MM.1S (cell line): ENCODE results near the gene GPA33.

ENCODE experiments used
- DNase-seq: peaks from one replicate; pipeline ENCODE4 v3.0.0-alpha.2; 2015
- H2AFZ ChIP-seq: fragments of 300-600 bp; sonication (generic); 2 replicates; pipeline ENCODE4 v1.6.0; 2016; ENCODE audit warnings: antibody characterized with exemption, low read length
- H3F3A ChIP-seq: fragments of 300-600 bp; sonication (generic); 2 replicates; pipeline ENCODE4 v1.6.1; 2016; ENCODE audit warnings: mild to moderate bottlenecking, antibody characterized with exemption, low read length, moderate library complexity, mixed read lengths; ENCODE audit not compliant: insufficient read depth
- H3K27ac ChIP-seq: fragments of 300-600 bp; sonication (generic); 2 replicates; pipeline ENCODE4 v1.5.1; 2016; ENCODE audit warnings: mild to moderate bottlenecking, low read length
- H3K27me3 ChIP-seq: fragments of 300-600 bp; sonication (generic); replicated peaks from 2 replicates; pipeline ENCODE4 v1.6.0; 2016; ENCODE audit warnings: low read length; ENCODE audit not compliant: insufficient read depth
- H3K36me3 ChIP-seq: fragments of 300-600 bp; sonication (generic); replicated peaks from 2 replicates; pipeline ENCODE4 v1.6.1; 2016; ENCODE audit warnings: mild to moderate bottlenecking, low read length, mixed read lengths; ENCODE audit not compliant: insufficient read depth
- H3K4me1 ChIP-seq: fragments of 300-600 bp; sonication (generic); 2 replicates; pipeline ENCODE4 v1.6.1; 2016; ENCODE audit warnings: low read length, mixed read lengths
- H3K4me2 ChIP-seq: fragments of 300-600 bp; sonication (generic); 2 replicates; pipeline ENCODE4 v1.6.0; 2016; ENCODE audit warnings: low read depth, low read length
- H3K4me3 ChIP-seq: fragments of 300-600 bp; sonication (generic); 2 replicates; pipeline ENCODE4 v1.5.1; 2016; ENCODE audit warnings: low read length, mixed read lengths
- H3K79me2 ChIP-seq: fragments of 300-600 bp; sonication (generic); 2 replicates; pipeline ENCODE4 v1.6.1; 2016; ENCODE audit warnings: mixed run types, low read length, mixed read lengths
- H3K9ac ChIP-seq: fragments of 300-600 bp; sonication (generic); 2 replicates; pipeline ENCODE4 v1.6.1; 2016; ENCODE audit warnings: low read length, mixed read lengths
- H3K9me2 ChIP-seq: fragments of 300-600 bp; sonication (generic); replicated peaks from 2 replicates; pipeline ENCODE4 v1.6.1; 2016; ENCODE audit warnings: mild to moderate bottlenecking, low read length, mixed read lengths; ENCODE audit not compliant: insufficient read depth
- H3K9me3 ChIP-seq: fragments of 300-600 bp; sonication (generic); replicated peaks from 2 replicates; pipeline ENCODE4 v1.6.1; 2016; ENCODE audit warnings: mild to moderate bottlenecking, low read length, mixed read lengths; ENCODE audit not compliant: insufficient read depth
- H4K20me1 ChIP-seq: fragments of 300-600 bp; sonication (generic); 2 replicates; pipeline ENCODE4 v1.6.1; 2016; ENCODE audit warnings: mild to moderate bottlenecking, low read length, moderate library complexity, mixed read lengths; ENCODE audit not compliant: insufficient read depth
- CTCF ChIP-seq: fragments of 300-600 bp; sonication (generic); IDR thresholded peaks from 2 replicates; pipeline ENCODE4 v1.5.1; 2016; ENCODE audit warnings: antibody characterized with exemption, low read length, mixed read lengths
- EZH2 ChIP-seq: fragments of 300-600 bp; sonication (generic); optimal IDR thresholded peaks from 2 replicates; pipeline ENCODE3; 2017; ENCODE audit warnings: low read depth, mild to moderate bottlenecking, antibody characterized with exemption, low read length, mixed read lengths
- EZH2phosphoT487 ChIP-seq: fragments of 300-600 bp; sonication (generic); IDR thresholded peaks from 2 replicates; pipeline ENCODE4 v1.6.1; 2018; ENCODE audit warnings: antibody characterized with exemption, low read length

Gene GPA33

GRCh38 chr1:167064621-167065020 lies 25.6 kb downstream of the GPA33 start:
- Histone ChIP-seq H3K9ac (no peak overlapping the region), H3K4me3 (no peak overlapping the region), H3K27ac (no peak overlapping the region), H3K36me3 (no peaks in the 10 kb centered on the region), H3K9me3 (no peaks in the 10 kb centered on the region), H3K4me1 (no peaks in the 10 kb centered on the region; the same call in 1 of the 2 replicates), H4K20me1 (no peaks in the 10 kb centered on the region), H3K9me2 (no peaks in the 10 kb centered on the region), H2AFZ (no peak overlapping the region), H3K27me3 (no peaks in the 10 kb centered on the region), H3F3A (no peaks in the 10 kb centered on the region), H3K4me2 (no peak overlapping the region), H3K79me2 (no peaks in the 10 kb centered on the region)
- no peak for TF ChIP-seq CTCF
- no peak for TF ChIP-seq EZH2
- DNase-seq, result no peak

GRCh38 chr1:167061073-167061464 lies 29.1 kb downstream of the GPA33 start:
- Histone ChIP-seq H3K36me3 (no peaks in the 10 kb centered on the region), H3K9ac (no peak overlapping the region), H3K9me3 (no peaks in the 10 kb centered on the region), H3K4me1 (peaks cover 6% of the 10 kb centered on the region; the same call in 1 of the 2 replicates), H3K27ac (no peak overlapping the region), H3K4me3 (no peak overlapping the region), H3F3A (peaks cover 5% of the 10 kb centered on the region; the same call in 1 of the 2 replicates), H3K27me3 (no peaks in the 10 kb centered on the region), H3K4me2 (no peak overlapping the region), H2AFZ (no peak overlapping the region), H4K20me1 (no peaks in the 10 kb centered on the region), H3K9me2 (no peaks in the 10 kb centered on the region), H3K79me2 (no peaks in the 10 kb centered on the region)
- no peak for DNase-seq
- TF ChIP-seq EZH2, result no peak
- TF ChIP-seq CTCF, result no peak
- TF ChIP-seq EZH2phosphoT487, result no peak

- no peaks in the 10 kb centered on the region for H3K27me3 ChIP-seq
- no peak overlapping the region for H3K27ac ChIP-seq
- H3K36me3 ChIP-seq, result no peaks in the 10 kb centered on the region
- no peak overlapping the region for H3K9ac ChIP-seq
- no peak overlapping the region for H2AFZ ChIP-seq
- H4K20me1 ChIP-seq, result no peaks in the 10 kb centered on the region
- no peaks in the 10 kb centered on the region for H3K9me2 ChIP-seq
- H3K4me1 ChIP-seq, result peaks cover 6% of the 10 kb centered on the region; the same call in 1 of the 2 replicates
- H3K9me3 ChIP-seq, result no peaks in the 10 kb centered on the region
- H3F3A ChIP-seq, result peaks cover 5% of the 10 kb centered on the region; the same call in 1 of the 2 replicates
- peak; percentile 40 for TF ChIP-seq CTCF
- TF ChIP-seq EZH2, result no peak
- TF ChIP-seq EZH2phosphoT487, result no peak
- no peaks in the 10 kb centered on the region for H3K79me2 ChIP-seq
- peak; percentile 24 for DNase-seq
- H3K4me2 ChIP-seq, result no peak overlapping the region
- H3K4me3 ChIP-seq, result no peak overlapping the region
Observed at GRCh38 chr1:167060141-167061072, 29.8 kb downstream of the GPA33 start.
